H1 (cell line): ENCODE measurements around the gene LY6G6F. TPM values are rescaled to one million over a fixed set of nuclear protein-coding genes. Genes with fewer than 3 reads are reported as not detected.

ENCODE experiments used
- BRCA1 ChIP-seq: IDR thresholded peaks from 2 replicates; pipeline ENCODE4 v1.6.1; 2012; ENCODE audit warnings: low read depth, low read length, improper control_type of control experiment
- polyA plus RNA-seq, 7 experiments: library from polyadenylated mRNA; depleted of rRNA in 3 of 7; stranded (reverse) in 5 of 7; unstranded in 2 of 7; fragments of >200 nt in 5 of 7; fragments of 200-250 nt in 2 of 7; gene quantifications; 1 replicate in 5 of 7; 2 replicates in 1 of 7; 4 replicates in 1 of 7; pipeline versions ENCODE4 v1.2.1 to v1.2.3, GENCODE V29; 2011 to 2013; ENCODE audit warnings: missing spikeins in 2 of 7, mixed read lengths in 2 of 7
- total RNA-seq: library from RNA; stranded (reverse); fragmentation: NEBNext Ultra II Directional; extraction: Animal tissue kit (Norgen Biotek cat#: 25700); gene quantifications from 2 replicates; pipeline ENCODE4 v1.2.1, GENCODE V29; 2021

LY6G6F gene
- total and polyA plus RNA-seq, 2 of the 8 experiments (the other 6 are each of a cell fraction or from before 2014, with no cell fraction given) = not detected

GRCh38 chr6:31663961-31664789 is 42.5 kb upstream of the LY6G6F start (continued):
- no peak for TF ChIP-seq BRCA1
